NK-92 (cell line): ENCODE results near the gene GSTA5.
"Not testable (repeated sequence)": the region's sequence is repeated elsewhere in the genome, so short reads cannot be mapped to it uniquely, and the experiment has no call there.

Experiments used
- DNase-seq: peaks from one replicate; lab custom pipeline; 2025; ENCODE audit not compliant: unreplicated experiment; lab: John Stamatoyannopoulos, UW

Gene GSTA5

GRCh38 chr6:52840763-52841585, at the start of gene GSTA5:
Gene GSTA5, minus strand, starts transcription at chr6:52840813.
- DNase-seq: no peak

DNA sequence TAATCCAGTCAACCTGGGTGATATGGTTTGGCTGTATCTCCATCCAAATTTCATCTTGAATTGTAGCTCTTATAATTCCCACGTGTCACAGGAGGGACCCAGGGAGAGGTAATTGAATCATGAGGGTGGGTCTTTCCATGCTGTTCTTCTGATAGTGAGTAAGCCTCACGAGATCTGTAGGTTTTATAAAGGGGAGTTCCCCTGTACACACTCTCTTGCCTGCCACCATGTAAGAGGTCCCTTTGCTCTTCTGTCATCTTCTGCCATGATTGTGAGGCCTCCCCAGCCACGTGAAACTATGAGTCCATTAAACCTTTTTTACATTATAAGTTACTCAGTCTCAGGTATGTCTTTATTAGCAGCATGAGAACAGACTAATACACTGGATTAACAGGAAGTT, 49.4 kb upstream of the GSTA5 start:
- no peak for DNase-seq

GRCh38 chr6:52887910-52888524, 47.4 kb upstream of the GSTA5 start:
- no peak for DNase-seq

DNA sequence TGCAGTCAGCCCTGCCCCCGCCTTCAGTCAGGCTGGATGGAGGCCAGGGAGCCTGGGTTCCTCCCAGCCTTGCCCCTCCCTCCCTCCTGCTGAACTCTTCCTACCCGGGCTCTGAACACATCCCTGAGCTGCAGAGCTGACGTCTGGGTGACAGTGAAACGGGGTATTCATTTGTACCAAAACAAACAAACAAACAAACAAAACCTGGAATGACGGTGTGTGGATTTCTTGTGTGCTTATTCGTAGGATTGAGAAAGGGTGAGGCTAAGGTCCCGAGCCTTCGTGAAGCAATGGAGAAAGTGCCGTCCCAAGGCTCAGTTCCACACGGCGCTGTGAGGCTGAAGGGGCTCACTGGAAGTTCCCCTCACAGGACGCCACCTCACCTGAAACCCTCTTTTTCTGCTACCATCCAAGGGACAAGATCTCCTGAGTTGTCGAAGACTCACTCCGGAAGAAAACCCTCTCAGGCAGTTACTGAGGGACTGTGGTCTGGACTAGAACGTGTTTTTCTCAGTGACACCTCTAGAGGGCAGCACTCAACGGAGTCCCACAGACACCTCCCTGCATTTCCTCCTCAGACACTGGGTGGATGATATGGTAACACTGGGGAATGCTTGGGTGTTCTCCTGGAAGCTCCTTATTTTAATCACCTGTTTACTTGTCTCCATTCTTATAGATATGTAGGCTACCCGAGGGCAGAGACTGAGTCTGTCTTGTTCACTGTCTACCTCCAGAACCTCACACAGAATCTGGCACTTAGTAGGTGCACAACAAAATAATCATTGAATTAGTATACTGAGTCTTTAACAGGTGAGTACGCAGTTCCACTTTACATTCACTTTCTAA, 41.6 kb upstream of the GSTA5 start:
- no peak for DNase-seq

DNA sequence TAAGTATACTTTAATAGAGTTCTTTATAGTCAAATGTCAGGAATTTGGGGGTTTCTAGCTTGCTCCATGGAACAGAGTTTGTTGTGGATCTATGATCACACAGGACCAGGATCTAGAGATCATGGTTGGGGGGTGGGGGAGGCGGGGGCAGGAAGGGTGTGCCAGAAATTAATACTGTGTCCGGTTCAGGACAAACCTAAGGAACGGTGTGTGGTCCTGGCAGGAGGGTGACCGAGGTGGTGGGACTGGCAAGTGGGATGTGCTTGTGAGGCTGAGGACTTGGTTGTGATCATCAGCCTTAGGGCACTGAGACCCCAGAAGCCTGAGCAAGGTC, 41.0 kb upstream of the GSTA5 start:
- no peak for DNase-seq

- DNase-seq: no peak
Observed at GRCh38 chr6:52877786-52878185, 37.2 kb upstream of the GSTA5 start.

DNA sequence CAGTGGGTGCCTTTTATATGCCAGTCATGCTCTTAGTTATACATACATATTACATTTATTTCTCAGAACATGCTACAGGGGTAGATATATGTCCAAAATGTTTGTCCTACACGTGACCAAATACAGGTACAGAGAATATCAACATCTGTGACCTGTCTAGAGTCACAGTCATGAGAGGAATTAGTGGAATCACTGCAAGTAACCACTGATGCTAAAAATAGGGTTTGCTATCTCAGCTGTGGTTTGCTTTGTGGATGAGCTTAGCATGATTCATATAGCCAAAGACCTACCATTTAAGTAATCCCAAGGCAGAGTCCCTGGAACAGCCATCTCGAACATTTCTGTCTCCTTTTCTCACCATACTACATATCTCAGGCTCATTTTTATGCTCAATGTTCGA, 36.6 kb upstream of the GSTA5 start:
- no peak for DNase-seq

DNA sequence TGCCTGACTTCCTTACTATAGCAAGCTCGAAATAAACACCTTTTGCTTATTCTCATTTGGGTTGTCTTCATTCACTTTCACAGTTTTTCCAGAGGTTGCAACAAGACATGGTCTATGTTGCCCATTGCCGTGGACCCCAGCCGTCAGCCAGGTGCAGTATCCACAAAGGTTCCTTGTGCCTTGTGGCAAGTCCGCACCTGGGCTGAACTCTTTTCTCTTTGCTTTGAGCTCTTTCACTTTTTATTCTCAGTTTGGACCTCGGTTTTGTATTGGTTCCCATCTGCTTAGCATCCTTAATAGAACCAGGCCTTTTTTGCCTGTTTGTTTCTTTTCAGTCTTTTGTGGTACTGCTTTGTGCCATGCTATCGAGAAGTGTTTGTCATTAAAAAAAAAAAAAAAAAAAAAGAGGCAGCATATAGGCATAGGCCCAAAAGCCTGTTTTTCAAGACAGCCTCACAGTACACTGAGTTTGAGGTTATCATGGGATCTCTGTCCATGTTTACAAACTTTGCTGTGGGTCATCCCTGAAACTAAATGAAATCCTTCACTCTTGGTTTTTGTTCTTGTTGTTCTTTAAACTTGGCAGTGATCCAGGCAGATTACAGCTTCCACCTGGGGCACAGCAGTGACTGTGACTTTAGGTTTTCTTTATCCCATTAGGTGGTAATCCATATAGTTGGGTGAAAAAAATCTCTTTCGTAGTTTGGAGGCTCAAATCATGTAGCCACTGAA, 35.6 kb upstream of the GSTA5 start:
- no peak for DNase-seq

DNA sequence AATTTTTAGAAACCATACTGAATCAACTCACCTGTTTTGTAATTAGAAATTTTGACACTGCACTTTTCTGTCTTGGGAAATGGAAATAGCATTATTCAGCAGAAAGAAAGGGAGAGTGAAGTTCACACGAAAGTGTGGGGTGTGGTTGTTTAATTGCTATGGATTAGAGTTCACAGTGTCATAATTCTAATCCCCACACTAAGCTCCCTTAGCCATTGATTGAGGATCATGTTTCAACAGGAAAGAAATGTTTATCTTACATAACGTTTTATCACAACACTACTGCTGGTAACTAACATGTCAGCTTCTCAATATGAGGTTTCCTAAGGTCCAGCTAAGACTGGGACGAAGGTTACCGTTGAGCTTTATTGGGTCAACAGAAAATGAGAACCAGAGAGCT, 31.4 kb upstream of the GSTA5 start:
- DNase-seq: no peak

DNA sequence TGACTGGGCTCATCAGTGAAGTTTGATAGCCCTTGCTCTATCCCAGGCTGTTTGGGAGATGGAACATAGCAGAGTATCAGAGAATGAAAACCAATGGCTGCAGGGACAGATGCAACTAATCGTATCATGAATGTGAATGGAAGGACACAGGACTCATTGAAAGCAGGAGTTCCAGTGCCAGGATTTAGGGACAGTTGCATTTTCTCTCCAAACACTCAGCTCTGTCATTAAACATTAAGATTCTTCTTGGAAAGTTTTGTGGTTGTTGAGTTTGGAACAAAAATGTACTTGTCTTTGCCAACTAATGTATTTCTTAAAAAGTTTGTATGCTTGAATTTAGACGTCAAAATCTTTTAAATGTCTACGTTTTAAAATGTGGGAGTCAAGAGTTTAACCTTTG, 31.0 kb upstream of the GSTA5 start:
- DNase-seq: no peak

DNA sequence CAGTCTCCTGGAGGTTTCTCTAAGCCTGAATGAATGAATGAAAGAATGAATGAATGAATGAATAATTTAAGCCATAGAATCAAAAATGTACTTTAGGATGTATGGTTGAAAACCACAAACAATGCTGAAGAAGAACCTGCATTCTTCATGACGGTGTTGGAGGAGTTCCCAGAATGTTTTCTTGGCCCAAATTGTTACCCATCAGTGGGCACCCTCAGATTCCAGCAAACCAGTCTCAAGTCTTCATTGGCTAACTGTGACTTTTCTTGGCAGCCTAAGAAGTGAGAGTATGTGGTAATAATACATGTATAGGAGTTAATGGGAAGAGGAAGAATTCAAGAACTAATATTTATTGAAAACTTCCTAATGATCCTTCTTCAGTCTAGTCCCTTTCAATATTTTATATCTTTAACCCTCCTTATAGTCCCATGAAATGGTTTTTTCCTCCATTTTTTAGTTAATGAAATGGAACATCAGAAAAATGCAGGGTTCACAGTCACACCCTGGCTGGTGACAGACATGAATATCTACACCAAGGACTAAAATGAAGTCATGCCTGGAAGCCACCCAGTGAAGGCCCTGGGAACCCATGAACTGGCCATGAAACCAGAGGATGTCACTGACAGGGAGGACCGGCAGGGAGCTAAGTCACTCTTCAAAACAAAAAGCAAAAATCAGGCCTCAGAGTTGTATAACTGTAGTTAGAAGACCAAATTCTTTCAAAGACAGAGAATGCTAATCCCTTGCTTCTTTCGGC, 29.9 kb upstream of the GSTA5 start:
- DNase-seq: not testable (repeated sequence)

- DNase-seq: not testable (repeated sequence)
Observed at GRCh38 chr6:52868899-52869298, 28.3 kb upstream of the GSTA5 start.

DNA sequence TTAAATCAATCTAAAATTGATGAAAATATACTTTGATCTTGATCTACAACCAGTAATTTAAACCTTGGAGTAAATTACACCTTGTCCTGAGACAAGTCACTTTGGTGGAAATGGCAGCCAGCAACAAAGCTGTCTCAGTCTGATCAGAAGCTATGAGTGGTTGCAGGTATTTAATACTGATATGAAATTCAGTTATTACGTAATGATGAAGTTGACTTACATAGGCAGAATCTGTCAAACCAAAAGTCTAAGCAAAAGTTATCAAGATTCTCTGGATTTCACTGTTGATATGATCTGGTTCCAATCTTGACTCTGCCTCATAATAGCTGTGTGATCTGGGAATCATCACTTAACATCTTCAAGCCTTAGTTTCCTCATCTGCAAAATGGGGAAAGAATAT, 27.6 kb upstream of the GSTA5 start:
- no peak for DNase-seq

GRCh38 chr6:52861151-52861550, 20.5 kb upstream of the GSTA5 start:
- not testable (repeated sequence) for DNase-seq

DNA sequence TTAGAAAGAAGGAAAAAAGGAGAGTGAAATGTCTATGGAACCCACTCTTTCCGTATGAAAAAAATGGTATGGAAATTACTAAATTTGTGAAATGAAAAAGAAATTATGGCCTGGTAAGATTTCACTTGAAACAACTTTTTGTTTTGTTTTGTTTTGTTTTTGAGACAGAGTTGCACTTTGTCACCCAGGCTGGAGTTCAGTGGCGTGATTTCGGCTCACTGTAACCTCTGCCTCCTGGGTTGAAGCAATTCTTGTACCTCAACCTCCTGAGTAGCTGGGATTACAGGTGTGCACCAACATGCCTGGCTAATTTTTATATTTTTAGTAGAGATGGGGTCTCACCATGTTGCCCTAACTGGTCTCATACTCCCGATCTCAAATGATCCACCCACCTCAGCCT, 17.8 kb upstream of the GSTA5 start:
- DNase-seq: no peak

DNA sequence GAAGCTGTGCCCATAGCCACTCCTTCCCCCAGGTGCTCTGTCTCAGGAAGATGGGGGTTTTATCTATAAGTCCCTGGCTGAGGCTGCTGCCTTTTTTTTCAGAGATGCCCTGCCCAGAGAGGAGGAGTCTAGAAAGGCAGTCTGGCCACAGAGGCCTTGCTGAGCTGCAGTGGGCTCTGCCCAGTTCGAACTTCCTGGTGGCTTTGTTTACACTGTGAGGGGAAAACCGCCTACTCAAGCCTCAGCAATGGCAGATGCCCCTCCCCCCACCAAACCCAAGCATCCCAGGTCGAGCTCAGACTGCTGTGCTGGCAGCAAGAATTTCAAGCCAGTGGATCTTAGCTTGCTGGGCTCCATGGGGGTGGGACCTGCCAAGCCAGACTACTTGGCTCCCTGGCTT, 15.5 kb upstream of the GSTA5 start:
- not testable (repeated sequence) for DNase-seq

- no peak for DNase-seq
Observed at GRCh38 chr6:52849137-52849536, 8.5 kb upstream of the GSTA5 start.

DNA sequence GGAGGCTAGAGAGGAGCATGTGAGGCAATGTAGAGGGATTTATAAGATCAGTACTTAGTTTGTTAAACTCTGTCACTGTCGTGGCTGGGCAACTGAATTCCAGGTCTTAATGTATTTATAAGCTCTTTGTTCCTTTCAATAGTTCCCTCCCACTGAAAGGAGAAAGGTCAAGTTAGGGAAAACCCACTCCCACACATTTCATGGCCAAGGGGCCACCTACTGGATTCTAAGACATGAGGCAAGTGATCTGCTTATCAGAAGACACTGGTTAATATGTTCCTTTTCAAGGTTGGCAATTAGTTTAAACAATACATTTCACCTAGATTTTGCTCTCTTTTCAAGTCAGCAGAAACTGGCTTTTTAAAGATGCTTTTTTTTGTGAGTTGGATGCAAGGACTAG, 5.4 kb upstream of the GSTA5 start:
- no peak for DNase-seq

GRCh38 chr6:52843605-52844004, 3.0 kb upstream of the GSTA5 start:
- no peak for DNase-seq
